ENCODE measurements around the gene KLHL13.

DNA sequence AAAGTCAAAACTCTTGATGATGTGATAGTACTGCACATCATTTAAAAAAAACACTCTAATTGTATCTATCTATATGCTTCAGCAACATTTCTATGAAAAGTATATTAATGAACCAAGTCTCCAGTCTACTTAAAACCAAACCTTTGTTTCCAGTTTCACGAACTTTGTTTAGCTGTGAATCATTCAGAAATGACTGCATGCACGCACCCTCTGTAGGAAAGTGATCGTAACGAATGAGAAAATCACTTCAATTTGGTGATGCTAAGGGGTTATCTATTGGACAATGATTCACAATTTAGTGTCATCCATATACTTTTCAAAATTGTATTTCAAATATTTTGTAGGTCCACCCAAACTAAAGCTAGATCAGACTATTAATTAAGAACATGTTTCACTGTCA lies 157.6 kb downstream of the KLHL13 start:
- TF ChIP-seq, protein P1, sequence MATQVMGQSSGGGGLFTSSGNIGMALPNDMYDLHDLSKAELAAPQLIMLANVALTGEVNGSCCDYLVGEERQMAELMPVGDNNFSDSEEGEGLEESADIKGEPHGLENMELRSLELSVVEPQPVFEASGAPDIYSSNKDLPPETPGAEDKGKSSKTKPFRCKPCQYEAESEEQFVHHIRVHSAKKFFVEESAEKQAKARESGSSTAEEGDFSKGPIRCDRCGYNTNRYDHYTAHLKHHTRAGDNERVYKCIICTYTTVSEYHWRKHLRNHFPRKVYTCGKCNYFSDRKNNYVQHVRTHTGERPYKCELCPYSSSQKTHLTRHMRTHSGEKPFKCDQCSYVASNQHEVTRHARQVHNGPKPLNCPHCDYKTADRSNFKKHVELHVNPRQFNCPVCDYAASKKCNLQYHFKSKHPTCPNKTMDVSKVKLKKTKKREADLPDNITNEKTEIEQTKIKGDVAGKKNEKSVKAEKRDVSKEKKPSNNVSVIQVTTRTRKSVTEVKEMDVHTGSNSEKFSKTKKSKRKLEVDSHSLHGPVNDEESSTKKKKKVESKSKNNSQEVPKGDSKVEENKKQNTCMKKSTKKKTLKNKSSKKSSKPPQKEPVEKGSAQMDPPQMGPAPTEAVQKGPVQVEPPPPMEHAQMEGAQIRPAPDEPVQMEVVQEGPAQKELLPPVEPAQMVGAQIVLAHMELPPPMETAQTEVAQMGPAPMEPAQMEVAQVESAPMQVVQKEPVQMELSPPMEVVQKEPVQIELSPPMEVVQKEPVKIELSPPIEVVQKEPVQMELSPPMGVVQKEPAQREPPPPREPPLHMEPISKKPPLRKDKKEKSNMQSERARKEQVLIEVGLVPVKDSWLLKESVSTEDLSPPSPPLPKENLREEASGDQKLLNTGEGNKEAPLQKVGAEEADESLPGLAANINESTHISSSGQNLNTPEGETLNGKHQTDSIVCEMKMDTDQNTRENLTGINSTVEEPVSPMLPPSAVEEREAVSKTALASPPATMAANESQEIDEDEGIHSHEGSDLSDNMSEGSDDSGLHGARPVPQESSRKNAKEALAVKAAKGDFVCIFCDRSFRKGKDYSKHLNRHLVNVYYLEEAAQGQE (IDR thresholded peaks at IDR 0.05; ENCODE audit: insufficient read depth in 1 of 2, low read depth in 2 of 2, low read length in 1 of 2): no peak
- TF ChIP-seq SIN3A (IDR thresholded peaks at IDR 0.05; ENCODE audit: borderline replicate concordance, insufficient read depth, low read depth, low read length): no peak
- TF ChIP-seq CTCF (IDR thresholded peaks at IDR 0.05): no peak
- no peak for TF ChIP-seq POLR2AphosphoS5 (IDR thresholded peaks at IDR 0.05; ENCODE audit: low read depth, low read length)
